ENCODE results near the gene USP12.

USP12 gene

DNA sequence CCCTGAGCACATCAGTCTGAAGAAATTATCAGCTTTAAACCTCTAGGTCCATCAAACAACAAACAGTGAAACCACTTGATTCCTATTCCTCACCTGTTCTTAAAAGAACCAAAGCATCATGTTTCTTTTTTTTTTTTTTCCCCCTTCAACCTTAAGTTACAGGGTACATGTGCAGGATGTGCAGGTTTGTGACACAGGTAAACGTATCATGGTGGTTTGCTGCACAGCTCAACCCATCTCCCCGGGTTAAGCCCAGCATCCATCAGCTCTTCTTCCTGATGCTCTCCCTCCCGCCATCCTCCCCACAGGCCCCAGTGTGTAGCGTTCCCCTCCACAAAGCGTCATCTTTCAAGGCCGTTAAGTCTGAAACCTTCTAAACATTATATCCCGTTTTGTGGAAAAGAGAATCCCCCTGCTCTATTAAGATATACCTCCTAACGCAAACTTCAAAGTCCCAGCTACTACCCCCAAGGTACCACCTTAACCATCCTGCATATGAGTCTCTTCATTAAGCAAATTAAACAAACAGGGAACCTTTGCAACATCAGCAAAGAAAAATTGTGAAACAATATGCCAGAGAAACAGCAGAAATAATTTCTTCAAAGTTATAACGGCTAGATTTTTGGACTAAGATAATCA is 10.8 kb downstream of the USP12 start:
- H3K79me2 ChIP-seq (ENCODE audit: insufficient read depth, low read length), result no peaks in the 10 kb centered on the region
- no peaks in the 10 kb centered on the region for H4K20me1 ChIP-seq (ENCODE audit: insufficient read depth, low read length)
- H3K9me3 ChIP-seq (ENCODE audit: low read length), result peaks cover 5% of the 10 kb centered on the region; the same call in 1 of the 2 replicates
- H3K9me2 ChIP-seq (ENCODE audit: low read depth, low read length), result no peaks in the 10 kb centered on the region
- no peaks in the 10 kb centered on the region for H3K4me1 ChIP-seq (ENCODE audit: insufficient read depth, low read length, severe bottlenecking)
- 0 out of 2 replicates have a peak, but pooled peaks cover 4% of the 10 kb centered on the region for H3K27me3 ChIP-seq (ENCODE audit: insufficient read depth, low read length)
- no peak overlapping the region for H3K9ac ChIP-seq (ENCODE audit: low read length)
- H3F3A ChIP-seq (ENCODE audit: insufficient read depth, low read length), result no peaks in the 10 kb centered on the region
- no peak overlapping the region for H3K4me3 ChIP-seq (ENCODE audit: low read depth, low read length, poor library complexity, severe bottlenecking)
- H3K27ac ChIP-seq (ENCODE audit: low read depth, low read length, poor library complexity, severe bottlenecking), result no peak overlapping the region
- H3K4me2 ChIP-seq (ENCODE audit: low read length), result no peak overlapping the region
- TF ChIP-seq, protein P1, sequence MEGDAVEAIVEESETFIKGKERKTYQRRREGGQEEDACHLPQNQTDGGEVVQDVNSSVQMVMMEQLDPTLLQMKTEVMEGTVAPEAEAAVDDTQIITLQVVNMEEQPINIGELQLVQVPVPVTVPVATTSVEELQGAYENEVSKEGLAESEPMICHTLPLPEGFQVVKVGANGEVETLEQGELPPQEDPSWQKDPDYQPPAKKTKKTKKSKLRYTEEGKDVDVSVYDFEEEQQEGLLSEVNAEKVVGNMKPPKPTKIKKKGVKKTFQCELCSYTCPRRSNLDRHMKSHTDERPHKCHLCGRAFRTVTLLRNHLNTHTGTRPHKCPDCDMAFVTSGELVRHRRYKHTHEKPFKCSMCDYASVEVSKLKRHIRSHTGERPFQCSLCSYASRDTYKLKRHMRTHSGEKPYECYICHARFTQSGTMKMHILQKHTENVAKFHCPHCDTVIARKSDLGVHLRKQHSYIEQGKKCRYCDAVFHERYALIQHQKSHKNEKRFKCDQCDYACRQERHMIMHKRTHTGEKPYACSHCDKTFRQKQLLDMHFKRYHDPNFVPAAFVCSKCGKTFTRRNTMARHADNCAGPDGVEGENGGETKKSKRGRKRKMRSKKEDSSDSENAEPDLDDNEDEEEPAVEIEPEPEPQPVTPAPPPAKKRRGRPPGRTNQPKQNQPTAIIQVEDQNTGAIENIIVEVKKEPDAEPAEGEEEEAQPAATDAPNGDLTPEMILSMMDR (IDR thresholded peaks at IDR 0.05; ENCODE audit: low read length), result no peak
- no peak for TF ChIP-seq EZH2 (IDR thresholded peaks at IDR 0.05; ENCODE audit: borderline replicate concordance, low read length)
- H2AFZ ChIP-seq (ENCODE audit: low read length), result no peak overlapping the region
- no peaks in the 10 kb centered on the region; the same call in 1 of the 2 replicates for H3K36me3 ChIP-seq (ENCODE audit: insufficient read depth, low read length)

DNA sequence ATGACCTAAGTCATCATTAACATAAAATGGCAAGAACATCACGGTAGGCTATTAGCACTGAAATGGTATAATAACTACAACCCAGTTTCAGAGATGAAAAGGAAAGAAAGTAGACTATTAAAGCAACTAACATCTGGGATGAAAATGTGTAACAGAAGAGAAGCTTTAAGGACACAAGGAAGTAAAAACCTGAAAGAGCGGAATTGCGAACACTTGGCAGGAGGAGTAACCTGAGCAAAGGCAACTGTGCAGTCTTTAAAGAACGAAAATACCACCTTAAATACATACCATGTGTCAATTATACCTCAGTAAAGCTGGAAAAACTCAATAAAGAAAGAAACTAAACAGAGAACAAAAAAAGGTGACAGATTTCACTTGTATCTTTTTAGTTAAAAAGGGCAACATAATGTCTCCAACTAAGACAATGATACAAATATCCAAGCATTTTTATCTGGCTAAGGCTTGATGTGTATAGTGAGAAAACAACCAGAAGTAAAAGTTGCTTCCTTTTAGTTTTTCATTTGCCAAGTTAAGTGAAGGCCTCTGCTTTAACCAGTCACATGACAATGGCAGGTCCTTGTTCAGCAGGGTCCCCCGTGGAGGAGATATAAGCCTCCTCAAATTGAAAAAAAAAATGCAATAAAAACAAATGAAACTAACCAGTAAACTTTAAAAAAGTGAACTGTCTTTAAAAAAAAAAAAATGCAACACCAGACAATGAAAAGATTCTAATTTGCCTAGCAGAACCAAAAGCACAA is 11.6 kb downstream of the USP12 start:
- Histone ChIP-seq H3K9ac (ENCODE audit: low read length) (no peak overlapping the region), H3K27me3 (ENCODE audit: insufficient read depth, low read length) (0 out of 2 replicates have a peak, but pooled peaks cover 4% of the 10 kb centered on the region), H3K4me2 (ENCODE audit: low read length) (no peak overlapping the region), H3K36me3 (ENCODE audit: insufficient read depth, low read length) (no peaks in the 10 kb centered on the region; the same call in 1 of the 2 replicates), H3K27ac (ENCODE audit: low read depth, low read length, poor library complexity, severe bottlenecking) (no peak overlapping the region), H3K9me2 (ENCODE audit: low read depth, low read length) (no peaks in the 10 kb centered on the region), H3K4me3 (ENCODE audit: low read depth, low read length, poor library complexity, severe bottlenecking) (no peak overlapping the region), H3K9me3 (ENCODE audit: low read length) (peaks cover 5% of the 10 kb centered on the region; the same call in 1 of the 2 replicates), H2AFZ (ENCODE audit: low read length) (no peak overlapping the region), H3F3A (ENCODE audit: insufficient read depth, low read length) (no peaks in the 10 kb centered on the region), H3K79me2 (ENCODE audit: insufficient read depth, low read length) (no peaks in the 10 kb centered on the region), H3K4me1 (ENCODE audit: insufficient read depth, low read length, severe bottlenecking) (no peaks in the 10 kb centered on the region), H4K20me1 (ENCODE audit: insufficient read depth, low read length) (no peaks in the 10 kb centered on the region)
- TF ChIP-seq, protein P1 (IDR thresholded peaks at IDR 0.05; ENCODE audit: low read length), result no peak
- no peak for TF ChIP-seq EZH2 (IDR thresholded peaks at IDR 0.05; ENCODE audit: borderline replicate concordance, low read length)

DNA sequence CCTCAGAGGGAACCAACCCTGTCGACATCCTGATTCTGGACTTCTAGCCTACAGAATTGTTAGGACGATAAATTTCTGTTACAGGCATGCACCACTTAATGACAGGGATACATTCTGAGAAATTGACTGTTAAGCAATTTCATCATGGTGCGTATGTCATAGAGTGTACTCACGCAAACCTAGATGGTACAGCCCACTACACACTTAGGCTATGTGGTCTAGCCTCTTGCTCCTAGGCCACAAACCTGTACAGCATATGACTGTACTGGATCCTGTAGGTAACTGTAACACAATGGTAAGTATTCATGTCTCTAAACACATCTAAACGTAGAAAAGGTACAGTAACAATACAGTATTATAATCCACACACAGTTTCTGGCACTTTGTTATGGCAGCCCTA is 13.3 kb downstream of the USP12 start:
- no peak overlapping the region for H2AFZ ChIP-seq (ENCODE audit: low read length)
- no peaks in the 10 kb centered on the region for H3K4me1 ChIP-seq (ENCODE audit: insufficient read depth, low read length, severe bottlenecking)
- peaks cover 3% of the 10 kb centered on the region; the same call in 1 of the 2 replicates for H4K20me1 ChIP-seq (ENCODE audit: insufficient read depth, low read length)
- TF ChIP-seq, protein P1 (IDR thresholded peaks at IDR 0.05; ENCODE audit: low read length), result no peak
- TF ChIP-seq EZH2 (IDR thresholded peaks at IDR 0.05; ENCODE audit: borderline replicate concordance, low read length), result no peak
- no peaks in the 10 kb centered on the region; the same call in 1 of the 2 replicates for H3K36me3 ChIP-seq (ENCODE audit: insufficient read depth, low read length)
- H3F3A ChIP-seq (ENCODE audit: insufficient read depth, low read length), result no peaks in the 10 kb centered on the region
- peaks cover 4% of the 10 kb centered on the region; the same call in 1 of the 2 replicates for H3K27me3 ChIP-seq (ENCODE audit: insufficient read depth, low read length)
- peaks cover 5% of the 10 kb centered on the region; the same call in 1 of the 2 replicates for H3K9me3 ChIP-seq (ENCODE audit: low read length)
- no peak overlapping the region for H3K9ac ChIP-seq (ENCODE audit: low read length)
- no peaks in the 10 kb centered on the region for H3K9me2 ChIP-seq (ENCODE audit: low read depth, low read length)
- H3K4me2 ChIP-seq (ENCODE audit: low read length), result no peak overlapping the region
- no peak overlapping the region for H3K27ac ChIP-seq (ENCODE audit: low read depth, low read length, poor library complexity, severe bottlenecking)
- no peaks in the 10 kb centered on the region for H3K79me2 ChIP-seq (ENCODE audit: insufficient read depth, low read length)
- no peak overlapping the region for H3K4me3 ChIP-seq (ENCODE audit: low read depth, low read length, poor library complexity, severe bottlenecking)
